GM21515 (cell line): ENCODE measurements around the gene CCDC6.
"Not testable (repeated sequence)": the region's sequence is repeated elsewhere in the genome, so short reads cannot be mapped to it uniquely, and the experiment has no call there.

Source experiments
- ATAC-seq: cut with Tn5 transposase; IDR thresholded peaks from one replicate; pipeline ENCODE4 v1.9.1; 2021; ENCODE audit not compliant: unreplicated experiment

The CCDC6 gene

GRCh38 chr10:59906417-59907202 is at the start of gene CCDC6:
TSS of gene CCDC6 (minus strand) at chr10:59906556. CDS start at chr10:59906424, 132 bp downstream.
- peak; percentile 82 for ATAC-seq

- ATAC-seq, result no peak
These were observed 47.9 kb upstream of the CCDC6 start for GRCh38 chr10:59954296-59954695.

- not testable (repeated sequence) for ATAC-seq
These were observed 47.4 kb upstream of the CCDC6 start for GRCh38 chr10:59953711-59954110.

- ATAC-seq, result no peak
These were observed 43.7 kb upstream of the CCDC6 start for GRCh38 chr10:59950105-59950504.

- ATAC-seq, result no peak
These were observed 43.3 kb upstream of the CCDC6 start for GRCh38 chr10:59949608-59950007.

- ATAC-seq, result no peak
These were observed 39.6 kb upstream of the CCDC6 start for GRCh38 chr10:59945991-59946390.

- no peak for ATAC-seq
These were observed 39.2 kb upstream of the CCDC6 start for GRCh38 chr10:59945590-59945989.

- ATAC-seq, result no peak
These were observed 38.1 kb upstream of the CCDC6 start for GRCh38 chr10:59944339-59944935.

GRCh38 chr10:59942556-59942955 is 36.2 kb upstream of the CCDC6 start:
- ATAC-seq, result no peak

GRCh38 chr10:59937720-59938119 is 31.4 kb upstream of the CCDC6 start:
- ATAC-seq, result no peak

GRCh38 chr10:59934701-59935100 is 28.3 kb upstream of the CCDC6 start:
- no peak for ATAC-seq

GRCh38 chr10:59930788-59931521 is 24.6 kb upstream of the CCDC6 start:
- not testable (repeated sequence) for ATAC-seq

GRCh38 chr10:59926086-59926485 is 19.7 kb upstream of the CCDC6 start:
- ATAC-seq, result no peak

GRCh38 chr10:59922907-59923306 is 16.6 kb upstream of the CCDC6 start:
- no peak for ATAC-seq

- no peak for ATAC-seq
These were observed 11.6 kb upstream of the CCDC6 start for GRCh38 chr10:59917922-59918321.

- no peak for ATAC-seq
These were observed 7.3 kb upstream of the CCDC6 start for GRCh38 chr10:59913547-59914237.

- no peak for ATAC-seq
These were observed 4.5 kb upstream of the CCDC6 start for GRCh38 chr10:59910867-59911266.

- ATAC-seq, result no peak
These were observed 3.5 kb upstream of the CCDC6 start for GRCh38 chr10:59909815-59910214.

GRCh38 chr10:59908808-59909143 is 2.4 kb upstream of the CCDC6 start:
- no peak for ATAC-seq

GRCh38 chr10:59907918-59908807 is 1.8 kb upstream of the CCDC6 start:
- ATAC-seq, result peak; percentile 25
